ENCODE measurements around the gene ATP6V1G1.
A peak's percentile ranks its signal among the peaks of the same experiment; 100 is the strongest.
"Not testable (repeated sequence)": the region's sequence is repeated elsewhere in the genome, so short reads cannot be mapped to it uniquely, and the experiment has no call there.

The ATP6V1G1 gene

GRCh38 chr9:114587345-114588202, at the start of gene ATP6V1G1:
Gene ATP6V1G1, plus strand, starts transcription at chr9:114587769. Its CDS starts 70 bp downstream, at chr9:114587839.
- DNase-seq: peak; percentile 99

- peak; percentile 14 for DNase-seq
Measured at GRCh38 chr9:114538241-114538640, 49.3 kb upstream of the ATP6V1G1 start.

- DNase-seq: no peak
Measured at GRCh38 chr9:114539701-114540380, 47.7 kb upstream of the ATP6V1G1 start.

GRCh38 chr9:114545055-114545454, 42.5 kb upstream of the ATP6V1G1 start:
- no peak for DNase-seq

GRCh38 chr9:114546851-114547250, 40.7 kb upstream of the ATP6V1G1 start:
- DNase-seq: no peak

GRCh38 chr9:114549697-114550330, 37.8 kb upstream of the ATP6V1G1 start:
- no peak for DNase-seq

- no peak for DNase-seq
Measured at GRCh38 chr9:114551750-114552685, 35.6 kb upstream of the ATP6V1G1 start.

GRCh38 chr9:114552706-114553105, 34.9 kb upstream of the ATP6V1G1 start:
- DNase-seq: no peak

GRCh38 chr9:114553202-114553601, 34.4 kb upstream of the ATP6V1G1 start:
- no peak for DNase-seq

GRCh38 chr9:114555696-114556095, 31.9 kb upstream of the ATP6V1G1 start:
- no peak for DNase-seq

- DNase-seq: no peak
Measured at GRCh38 chr9:114558027-114558675, 29.4 kb upstream of the ATP6V1G1 start.

GRCh38 chr9:114559830-114560513, 27.6 kb upstream of the ATP6V1G1 start:
- DNase-seq: no peak

- DNase-seq: no peak
Measured at GRCh38 chr9:114560956-114561355, 26.6 kb upstream of the ATP6V1G1 start.

GRCh38 chr9:114561771-114562170, 25.8 kb upstream of the ATP6V1G1 start:
- DNase-seq: no peak

GRCh38 chr9:114565204-114565603, 22.4 kb upstream of the ATP6V1G1 start:
- DNase-seq: no peak

- no peak for DNase-seq
Measured at GRCh38 chr9:114570742-114571141, 16.8 kb upstream of the ATP6V1G1 start.

- no peak for DNase-seq
Measured at GRCh38 chr9:114571391-114571790, 16.2 kb upstream of the ATP6V1G1 start.

GRCh38 chr9:114572199-114572598, 15.4 kb upstream of the ATP6V1G1 start:
- DNase-seq: no peak

GRCh38 chr9:114574438-114574837, 13.1 kb upstream of the ATP6V1G1 start:
- no peak for DNase-seq

GRCh38 chr9:114576779-114577178, 10.8 kb upstream of the ATP6V1G1 start:
- DNase-seq: not testable (repeated sequence)

- DNase-seq: not testable (repeated sequence)
Measured at GRCh38 chr9:114578134-114578533, 9.4 kb upstream of the ATP6V1G1 start.
